HepG2 (cell line): ENCODE measurements around the gene NBPF1. TPM values are rescaled to one million over a fixed set of nuclear protein-coding genes. Genes with fewer than 3 reads are reported as not detected.

Experiments used
- KIAA2018 ChIP-seq: sonication (generic); formaldehyde crosslinking; IDR thresholded peaks from 2 replicates; pipeline ENCODE4 v1.5.0; 2020; ENCODE audit warnings: mild to moderate bottlenecking, missing genetic modification reagents, borderline replicate concordance
- KLF16 ChIP-seq, 2 experiments: sonication (generic) in 1 of 2; formaldehyde crosslinking in 1 of 2; IDR thresholded peaks; 2 replicates each; pipeline versions ENCODE4 v1.6.1 to v1.8.0; 2016 to 2023; ENCODE audit warnings: missing genetic modification reagents in 2 of 2, missing compliant biosample characterization in 1 of 2
- MYNN ChIP-seq: sonication (generic); formaldehyde crosslinking; IDR thresholded peaks from 2 replicates; pipeline ENCODE4 v1.4.0; 2020; ENCODE audit warnings: mild to moderate bottlenecking, low read depth, missing genetic modification reagents
- STAT6 ChIP-seq: sonication (generic); formaldehyde crosslinking; IDR thresholded peaks from 2 replicates; pipeline ENCODE4 v1.4.0; 2020; ENCODE audit warnings: missing genetic modification reagents, mild to moderate bottlenecking, borderline replicate concordance
- ZKSCAN8 ChIP-seq: IDR thresholded peaks from 2 replicates; pipeline ENCODE4 v1.6.1; 2016; ENCODE audit warnings: borderline replicate concordance, missing genetic modification reagents, missing compliant biosample characterization
- ZNF121 ChIP-seq: sonication (generic); formaldehyde crosslinking; IDR thresholded peaks from 2 replicates; pipeline ENCODE4 v1.5.0; 2020; ENCODE audit warnings: mild to moderate bottlenecking, missing genetic modification reagents
- ZNF510 ChIP-seq: sonication (generic); formaldehyde crosslinking; IDR thresholded peaks from 2 replicates; pipeline ENCODE4 v1.4.0; 2020; ENCODE audit warnings: low read depth, mild to moderate bottlenecking, missing genetic modification reagents
- ZNF674 ChIP-seq: sonication (generic); formaldehyde crosslinking; IDR thresholded peaks from 2 replicates; pipeline ENCODE4 v1.5.0; 2020; ENCODE audit warnings: low read depth, mild to moderate bottlenecking, missing genetic modification reagents
- ZNF709 ChIP-seq: sonication (generic); formaldehyde crosslinking; IDR thresholded peaks from 2 replicates; pipeline ENCODE4 v1.5.0; 2020; ENCODE audit warnings: mild to moderate bottlenecking, missing genetic modification reagents
- polyA plus RNA-seq, 8 experiments: library from polyadenylated mRNA; depleted of rRNA in 3 of 8; stranded (reverse) in 7 of 8; unstranded in 1 of 8; fragments of >200 nt; fragmentation: Illumina TruSeq in 4 of 8; extraction: Trizol in 4 of 8; gene quantifications; 2 replicates each; pipeline versions ENCODE4 v1.2.1 to v1.2.3, GENCODE V29; 2011 to 2016; ENCODE audit warnings: low read depth in 4 of 8, missing spikeins in 1 of 8, mixed read lengths in 1 of 8; ENCODE audit not compliant: insufficient read depth in 1 of 8
- total RNA-seq, 5 experiments: library from RNA; depleted of rRNA; stranded (reverse); fragments of >200 nt; fragmentation: Illumina TruSeq; extraction: Trizol; gene quantifications; 2 replicates each; pipeline ENCODE4 v1.2.3, GENCODE V29; 2016; ENCODE audit warnings: low read depth in 1 of 5
- TF ChIP-seq, protein P1 (sequence below): sonication (generic); formaldehyde crosslinking; IDR thresholded peaks from 2 replicates; pipeline ENCODE4 v1.5.0; 2020; ENCODE audit warnings: mild to moderate bottlenecking, missing genetic modification reagents, borderline replicate concordance

The NBPF1 gene
- total and polyA plus RNA-seq, 2 of the 13 experiments (the other 11 are each of a cell fraction or from before 2014, with no cell fraction given): 30.3 to 35.6 TPM

- TF ChIP-seq, protein P1, sequence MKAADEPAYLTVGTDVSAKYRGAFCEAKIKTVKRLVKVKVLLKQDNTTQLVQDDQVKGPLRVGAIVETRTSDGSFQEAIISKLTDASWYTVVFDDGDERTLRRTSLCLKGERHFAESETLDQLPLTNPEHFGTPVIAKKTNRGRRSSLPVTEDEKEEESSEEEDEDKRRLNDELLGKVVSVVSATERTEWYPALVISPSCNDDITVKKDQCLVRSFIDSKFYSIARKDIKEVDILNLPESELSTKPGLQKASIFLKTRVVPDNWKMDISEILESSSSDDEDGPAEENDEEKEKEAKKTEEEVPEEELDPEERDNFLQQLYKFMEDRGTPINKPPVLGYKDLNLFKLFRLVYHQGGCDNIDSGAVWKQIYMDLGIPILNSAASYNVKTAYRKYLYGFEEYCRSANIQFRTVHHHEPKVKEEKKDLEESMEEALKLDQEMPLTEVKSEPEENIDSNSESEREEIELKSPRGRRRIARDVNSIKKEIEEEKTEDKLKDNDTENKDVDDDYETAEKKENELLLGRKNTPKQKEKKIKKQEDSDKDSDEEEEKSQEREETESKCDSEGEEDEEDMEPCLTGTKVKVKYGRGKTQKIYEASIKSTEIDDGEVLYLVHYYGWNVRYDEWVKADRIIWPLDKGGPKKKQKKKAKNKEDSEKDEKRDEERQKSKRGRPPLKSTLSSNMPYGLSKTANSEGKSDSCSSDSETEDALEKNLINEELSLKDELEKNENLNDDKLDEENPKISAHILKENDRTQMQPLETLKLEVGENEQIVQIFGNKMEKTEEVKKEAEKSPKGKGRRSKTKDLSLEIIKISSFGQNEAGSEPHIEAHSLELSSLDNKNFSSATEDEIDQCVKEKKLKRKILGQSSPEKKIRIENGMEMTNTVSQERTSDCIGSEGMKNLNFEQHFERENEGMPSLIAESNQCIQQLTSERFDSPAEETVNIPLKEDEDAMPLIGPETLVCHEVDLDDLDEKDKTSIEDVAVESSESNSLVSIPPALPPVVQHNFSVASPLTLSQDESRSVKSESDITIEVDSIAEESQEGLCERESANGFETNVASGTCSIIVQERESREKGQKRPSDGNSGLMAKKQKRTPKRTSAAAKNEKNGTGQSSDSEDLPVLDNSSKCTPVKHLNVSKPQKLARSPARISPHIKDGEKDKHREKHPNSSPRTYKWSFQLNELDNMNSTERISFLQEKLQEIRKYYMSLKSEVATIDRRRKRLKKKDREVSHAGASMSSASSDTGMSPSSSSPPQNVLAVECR (CRISPR knock-in tag): peak; percentile 98
- TF ChIP-seq KLF16 (CRISPR knock-in tag; IDR thresholded peaks at IDR 0.05): peak; percentile 38 to 99; a peak in 3 of 4 replicates
- peak; percentile 89 for TF ChIP-seq MYNN
- peak; percentile 96 for TF ChIP-seq ZNF510 (CRISPR knock-in tag)
- 0 out of 2 replicates have a peak, but pooled peaks have one; percentile 78 for TF ChIP-seq STAT6 (CRISPR knock-in tag)
- TF ChIP-seq ZNF121 (CRISPR knock-in tag): peak; percentile 86
- TF ChIP-seq ZKSCAN8: peak; percentile 95
- TF ChIP-seq ZNF674: peak; percentile 66; the same call in 1 of the 2 replicates
- peak; percentile 97 for TF ChIP-seq ZNF709 (CRISPR knock-in tag)
- TF ChIP-seq KIAA2018: peak; percentile 92; the same call in 1 of the 2 replicates
Measured at GRCh38 chr1:16644482-16645270, 31.3 kb upstream of the NBPF1 start (continued).
